ENCODE results near the gene MARCKSL1. TPM values are rescaled to one million over a fixed set of nuclear protein-coding genes. Genes with fewer than 3 reads are reported as not detected.

Gene MARCKSL1
- total and polyA plus RNA-seq, 7 donors, result 4.1 to 158 (median 9.7) TPM

DNA sequence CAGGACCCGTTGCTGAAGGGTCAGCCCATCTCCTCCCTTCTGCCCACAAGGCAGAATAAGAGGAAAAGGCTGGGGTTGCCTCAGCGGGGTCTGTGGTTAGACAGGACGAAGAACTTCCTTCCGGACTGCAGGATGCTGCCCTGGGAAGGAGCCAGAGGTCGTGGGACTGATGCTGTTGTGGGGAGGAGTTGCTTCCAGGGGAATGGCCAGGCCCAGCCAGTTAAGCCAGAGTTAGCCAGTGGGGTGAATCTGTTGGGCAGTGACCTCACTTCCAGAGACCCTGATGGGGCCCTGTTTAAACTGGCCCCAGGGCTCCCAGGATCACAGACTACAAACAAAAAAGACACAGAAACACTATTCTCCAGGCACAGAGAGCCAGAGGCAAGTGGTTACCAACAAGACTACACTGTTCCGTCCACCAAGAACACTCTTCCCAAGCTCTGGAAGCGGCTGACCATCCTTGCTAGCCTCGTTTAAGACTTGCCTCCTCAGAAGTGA is 13.2 kb upstream of the MARCKSL1 start:
- Histone ChIP-seq H3K9me3 (no peaks in the 10 kb centered on the region), H3K4me1 (peaks cover 0 to 26% (median 19%) of the 10 kb centered on the region in 4 donors), H3K27me3 (no peaks in the 10 kb centered on the region), H3K27ac (peak overlapping the region in 2 of 4 donors; percentile 8 to 9), H3K4me3 (no peak overlapping the region), H3K36me3 (no peaks in the 10 kb centered on the region)
- WGBS, 2 donors, result 53 to 77% methylated on average over 8 of the region's 8 CpGs
- DNase-seq, result peak; percentile 77
- no peak for TF ChIP-seq POLR2A (IDR thresholded peaks at IDR 0.05)
- TF ChIP-seq POLR2AphosphoS5 (IDR thresholded peaks at IDR 0.05), result no peak
- TF ChIP-seq, protein P1, sequence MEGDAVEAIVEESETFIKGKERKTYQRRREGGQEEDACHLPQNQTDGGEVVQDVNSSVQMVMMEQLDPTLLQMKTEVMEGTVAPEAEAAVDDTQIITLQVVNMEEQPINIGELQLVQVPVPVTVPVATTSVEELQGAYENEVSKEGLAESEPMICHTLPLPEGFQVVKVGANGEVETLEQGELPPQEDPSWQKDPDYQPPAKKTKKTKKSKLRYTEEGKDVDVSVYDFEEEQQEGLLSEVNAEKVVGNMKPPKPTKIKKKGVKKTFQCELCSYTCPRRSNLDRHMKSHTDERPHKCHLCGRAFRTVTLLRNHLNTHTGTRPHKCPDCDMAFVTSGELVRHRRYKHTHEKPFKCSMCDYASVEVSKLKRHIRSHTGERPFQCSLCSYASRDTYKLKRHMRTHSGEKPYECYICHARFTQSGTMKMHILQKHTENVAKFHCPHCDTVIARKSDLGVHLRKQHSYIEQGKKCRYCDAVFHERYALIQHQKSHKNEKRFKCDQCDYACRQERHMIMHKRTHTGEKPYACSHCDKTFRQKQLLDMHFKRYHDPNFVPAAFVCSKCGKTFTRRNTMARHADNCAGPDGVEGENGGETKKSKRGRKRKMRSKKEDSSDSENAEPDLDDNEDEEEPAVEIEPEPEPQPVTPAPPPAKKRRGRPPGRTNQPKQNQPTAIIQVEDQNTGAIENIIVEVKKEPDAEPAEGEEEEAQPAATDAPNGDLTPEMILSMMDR (IDR thresholded peaks at IDR 0.05), result no peak
- no peak for TF ChIP-seq EP300 (IDR thresholded peaks at IDR 0.05)
- intact Hi-C loops (cut with DNase I), result no loop called here

DNA sequence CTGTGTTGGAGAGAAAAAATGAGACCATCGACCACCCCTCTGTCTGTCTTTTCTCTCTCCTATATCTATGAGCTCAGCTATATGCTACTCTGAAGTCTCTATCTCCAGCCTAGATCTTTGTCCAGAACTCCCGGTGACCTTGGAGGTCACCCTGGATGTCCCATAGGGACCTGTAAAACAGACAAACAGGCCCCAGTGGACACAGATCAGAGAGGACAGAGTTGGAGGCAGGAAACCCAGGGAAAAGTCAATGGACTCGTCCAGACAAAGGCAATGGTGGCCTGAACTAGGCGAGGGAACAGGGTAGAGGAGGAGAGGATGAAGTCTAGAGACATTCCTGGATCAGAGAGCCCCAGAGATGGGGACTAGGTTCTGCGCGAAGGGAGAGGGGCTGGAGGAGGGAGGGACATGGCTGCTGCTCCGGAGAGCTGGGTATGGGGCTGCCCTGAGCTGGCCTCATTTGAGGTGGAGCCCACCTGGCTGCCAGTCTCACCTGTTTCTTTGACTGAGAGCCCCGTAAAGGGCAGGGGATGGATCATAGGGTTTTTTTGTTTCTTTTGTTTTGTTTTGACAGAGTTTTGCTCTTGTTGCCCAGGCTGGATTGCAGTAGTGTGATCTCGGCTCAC is 10.6 kb upstream of the MARCKSL1 start:
- Histone ChIP-seq H3K36me3 (no peaks in the 10 kb centered on the region), H3K27ac (no peak overlapping the region), H3K27me3 (no peaks in the 10 kb centered on the region), H3K4me3 (no peak overlapping the region), H3K4me1 (peaks cover 0 to 4% (median 0%) of the 10 kb centered on the region in 4 donors), H3K9me3 (no peaks in the 10 kb centered on the region)
- TF ChIP-seq POLR2A (IDR thresholded peaks at IDR 0.05) (no peak), EP300 (IDR thresholded peaks at IDR 0.05) (no peak), POLR2AphosphoS5 (IDR thresholded peaks at IDR 0.05) (no peak)
- TF ChIP-seq, protein P1 (IDR thresholded peaks at IDR 0.05), result no peak
- no peak for DNase-seq
- intact Hi-C loops (cut with DNase I), result no loop called here
- 90 to 91% methylated on average over 9 of the region's 9 CpGs for WGBS, 2 donors

DNA sequence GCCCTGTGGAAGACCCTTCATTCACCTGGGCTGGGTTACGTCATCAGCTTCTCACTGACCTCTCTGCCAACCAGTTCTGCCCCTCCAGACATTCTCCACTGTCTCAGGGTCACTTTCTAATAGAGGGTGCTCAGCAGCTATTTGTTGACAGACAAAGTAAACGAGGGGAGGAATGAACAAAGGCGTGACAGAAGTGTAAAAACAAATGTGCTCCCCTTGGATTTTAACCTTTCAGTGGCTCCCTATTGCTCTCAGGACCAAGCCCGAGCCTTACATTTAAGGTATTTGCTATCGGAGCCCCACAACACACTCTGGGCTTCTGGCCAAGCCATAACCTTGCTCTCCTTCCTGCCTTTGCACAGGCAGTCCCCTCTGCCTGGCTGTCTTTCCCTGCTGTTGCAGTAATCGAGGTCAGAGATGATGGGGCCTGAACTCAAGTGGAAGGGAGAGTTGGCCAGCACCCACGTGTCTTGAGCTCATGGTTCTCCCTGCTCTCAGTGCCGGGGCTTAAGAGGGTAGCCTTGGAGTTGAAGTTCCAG is 9.3 kb upstream of the MARCKSL1 start:
- TF ChIP-seq POLR2A (IDR thresholded peaks at IDR 0.05), result no peak
- TF ChIP-seq POLR2AphosphoS5 (IDR thresholded peaks at IDR 0.05), result no peak
- TF ChIP-seq, protein P1 (IDR thresholded peaks at IDR 0.05), result no peak
- no peak for TF ChIP-seq EP300 (IDR thresholded peaks at IDR 0.05)
- Histone ChIP-seq H3K4me1 (no peaks in the 10 kb centered on the region), H3K4me3 (no peak overlapping the region), H3K27me3 (no peaks in the 10 kb centered on the region), H3K9me3 (no peaks in the 10 kb centered on the region), H3K27ac (no peak overlapping the region), H3K36me3 (no peaks in the 10 kb centered on the region)
- intact Hi-C loops (cut with DNase I), result no loop called here
- WGBS, 2 donors, result 16 to 30% methylated on average over 8 of the region's 8 CpGs
- no peak for DNase-seq

DNA sequence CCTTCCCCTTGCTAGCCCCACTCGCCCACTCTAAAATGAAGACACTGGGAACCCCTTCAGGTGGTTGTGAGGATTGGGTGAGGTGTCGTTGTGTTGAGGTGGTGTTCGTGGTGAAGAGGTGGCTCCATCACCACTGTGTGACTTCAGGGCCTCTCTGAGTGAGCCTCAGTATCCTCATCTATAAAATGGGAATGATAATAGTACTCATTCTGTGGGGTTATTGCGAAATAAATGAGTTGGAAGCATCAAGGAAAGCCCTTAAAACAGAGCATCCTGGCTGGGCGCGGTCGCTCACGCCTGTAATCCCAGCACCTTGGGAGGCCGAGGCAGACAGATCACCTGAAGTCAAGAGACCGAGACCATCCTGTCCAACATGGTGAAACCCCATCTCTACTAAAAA is 6.7 kb upstream of the MARCKSL1 start:
- no peaks in the 10 kb centered on the region for H3K36me3 ChIP-seq
- no peak for DNase-seq
- 92% methylated on average over 10 of the region's 10 CpGs for WGBS, 2 donors
- intact Hi-C loops (cut with DNase I), result no loop called here
- H3K4me3 ChIP-seq, result no peak overlapping the region
- no peaks in the 10 kb centered on the region for H3K4me1 ChIP-seq
- H3K27ac ChIP-seq, result no peak overlapping the region
- no peaks in the 10 kb centered on the region for H3K27me3 ChIP-seq
- no peaks in the 10 kb centered on the region for H3K9me3 ChIP-seq
- TF ChIP-seq EP300 (IDR thresholded peaks at IDR 0.05) (no peak), POLR2AphosphoS5 (IDR thresholded peaks at IDR 0.05) (no peak), POLR2A (IDR thresholded peaks at IDR 0.05) (no peak)
- TF ChIP-seq, protein P1 (IDR thresholded peaks at IDR 0.05), result no peak
